ENCODE data around the gene SKA1.
A peak's percentile ranks its signal among the peaks of the same experiment; 100 is the strongest.

Gene SKA1

GRCh38 chr18:50374753-50375391 lies at the start of gene SKA1:
SKA1 (plus strand) TSS chr18:50375046; CDS start chr18:50375831, 785 bp downstream.
- DNase-seq (ENCODE audit: low read depth) = peak; percentile 81

GRCh38 chr18:50327983-50328382 lies 46.9 kb upstream of the SKA1 start:
- no peak for DNase-seq (ENCODE audit: low read depth)

- no peak for DNase-seq (ENCODE audit: low read depth)
Measured at GRCh38 chr18:50330176-50330575, 44.7 kb upstream of the SKA1 start.

GRCh38 chr18:50331691-50332090 lies 43.2 kb upstream of the SKA1 start:
- DNase-seq (ENCODE audit: low read depth) = no peak

- DNase-seq (ENCODE audit: low read depth) = no peak
Measured at GRCh38 chr18:50334546-50335152, 40.2 kb upstream of the SKA1 start.

GRCh38 chr18:50338122-50338521 lies 36.7 kb upstream of the SKA1 start:
- no peak for DNase-seq (ENCODE audit: low read depth)

GRCh38 chr18:50338715-50339114 lies 36.1 kb upstream of the SKA1 start:
- DNase-seq (ENCODE audit: low read depth) = no peak

- DNase-seq (ENCODE audit: low read depth) = no peak
Measured at GRCh38 chr18:50340078-50340477, 34.8 kb upstream of the SKA1 start.

GRCh38 chr18:50341443-50341842 lies 33.4 kb upstream of the SKA1 start:
- no peak for DNase-seq (ENCODE audit: low read depth)

- no peak for DNase-seq (ENCODE audit: low read depth)
Measured at GRCh38 chr18:50350699-50351098, 24.1 kb upstream of the SKA1 start.

GRCh38 chr18:50356036-50356945 lies 18.6 kb upstream of the SKA1 start:
- no peak for DNase-seq (ENCODE audit: low read depth)

- no peak for DNase-seq (ENCODE audit: low read depth)
Measured at GRCh38 chr18:50358844-50359243, 16.0 kb upstream of the SKA1 start.

- no peak for DNase-seq (ENCODE audit: low read depth)
Measured at GRCh38 chr18:50359806-50360205, 15.0 kb upstream of the SKA1 start.

GRCh38 chr18:50360611-50361010 lies 14.2 kb upstream of the SKA1 start:
- no peak for DNase-seq (ENCODE audit: low read depth)

GRCh38 chr18:50369672-50370071 lies 5.2 kb upstream of the SKA1 start:
- no peak for DNase-seq (ENCODE audit: low read depth)

GRCh38 chr18:50372743-50373142 lies 2.1 kb upstream of the SKA1 start:
- no peak for DNase-seq (ENCODE audit: low read depth)

- DNase-seq (ENCODE audit: low read depth) = no peak
Measured at GRCh38 chr18:50373561-50374219, 1.2 kb upstream of the SKA1 start.

- DNase-seq (ENCODE audit: low read depth) = no peak
Measured at GRCh38 chr18:50374220-50374752, 560 bp upstream of the SKA1 start.

GRCh38 chr18:50377061-50377798 lies 2.4 kb downstream of the SKA1 start:
- no peak for DNase-seq (ENCODE audit: low read depth)

GRCh38 chr18:50388988-50389387 lies 14.1 kb downstream of the SKA1 start:
- DNase-seq (ENCODE audit: low read depth) = no peak

GRCh38 chr18:50393802-50394201 lies 19.0 kb downstream of the SKA1 start:
- no peak for DNase-seq (ENCODE audit: low read depth)
